GM04504 (cell line): Measurements from ENCODE around the gene GAS5.
"Not testable (repeated sequence)": the region's sequence is repeated elsewhere in the genome, so short reads cannot be mapped to it uniquely, and the experiment has no call there.

Source experiments
- DNase-seq: peaks from one replicate; pipeline ENCODE4 v3.0.0-alpha.2; 2012; ENCODE audit warnings: low read depth

GAS5 gene

DNA sequence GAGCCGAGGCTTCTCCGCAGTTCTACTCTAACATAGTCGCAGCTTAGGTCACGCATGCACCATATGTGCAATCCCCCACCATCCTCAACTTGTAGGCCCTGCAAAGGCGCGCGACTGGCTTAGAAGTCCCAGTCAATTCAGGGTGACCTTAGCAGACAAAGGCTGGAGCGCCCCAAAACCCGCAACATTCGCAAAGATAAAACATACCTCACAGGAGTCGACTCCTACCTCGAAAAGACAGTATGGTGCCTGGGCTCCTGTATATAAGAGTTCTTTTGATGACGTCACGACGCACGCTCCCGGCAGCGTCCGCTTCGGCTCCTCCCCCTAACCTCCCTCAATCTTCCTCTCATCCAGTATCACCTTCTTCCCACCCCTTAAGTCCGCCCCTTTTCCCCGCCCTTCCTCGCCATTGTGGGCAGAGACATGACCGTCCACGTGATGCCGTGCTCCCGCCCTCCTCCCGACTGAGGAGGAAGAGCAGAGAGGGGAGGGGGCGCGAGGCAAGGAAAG lies at the start of gene GAS5:
TSS of gene GAS5 (minus strand) at position 237 of the 513 bp plus-strand sequence.
- peak; percentile 98 for DNase-seq

DNA sequence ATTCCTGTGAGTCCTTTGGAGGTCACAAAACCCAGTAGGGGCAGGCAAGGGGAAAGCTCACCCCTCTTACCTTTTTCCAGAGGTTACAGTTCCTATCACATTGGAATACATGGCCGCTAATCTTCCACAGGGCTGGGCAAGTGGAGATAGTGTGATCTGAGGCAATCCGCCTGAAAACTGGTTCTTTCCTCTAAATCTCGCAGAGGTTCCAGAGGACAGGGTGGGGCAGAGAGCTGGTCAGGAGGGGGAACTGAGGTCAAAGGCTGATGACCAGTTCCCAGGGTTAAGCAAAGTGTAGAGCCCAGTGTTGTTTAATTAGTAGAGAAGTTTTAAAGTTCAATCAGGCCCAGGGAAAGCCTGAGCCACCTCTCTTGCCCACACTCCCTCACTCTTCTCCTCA lies 49.4 kb upstream of the GAS5 start, which contains the start of gene SERPINC1:
TSS of gene SERPINC1 (minus strand) at position 179 of the 400 bp plus-strand sequence. CDS start at position 111, 68 bp downstream.
- no peak for DNase-seq

- no peak for DNase-seq
Observed at GRCh38 chr1:173916667-173917066, 48.9 kb upstream of the GAS5 start.

DNA sequence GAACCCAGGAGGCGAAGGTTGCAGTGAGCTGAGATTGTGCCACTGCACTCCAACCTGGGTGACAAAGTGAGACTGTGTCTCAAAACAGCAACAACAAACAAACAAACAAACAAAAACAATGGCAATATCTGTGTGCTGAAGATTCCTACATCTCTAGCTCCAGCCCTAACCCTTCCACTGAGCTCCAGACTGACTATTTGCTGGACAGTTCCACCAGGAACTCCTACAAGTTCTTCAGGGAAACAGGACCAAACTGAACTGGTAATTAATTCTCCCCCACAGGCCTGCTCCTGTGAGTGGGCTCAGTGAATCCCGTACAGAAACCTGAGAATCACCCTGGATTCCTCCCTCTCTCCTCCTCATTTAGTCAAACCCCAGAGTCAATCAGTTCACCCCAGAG lies 47.8 kb upstream of the GAS5 start:
- no peak for DNase-seq

DNA sequence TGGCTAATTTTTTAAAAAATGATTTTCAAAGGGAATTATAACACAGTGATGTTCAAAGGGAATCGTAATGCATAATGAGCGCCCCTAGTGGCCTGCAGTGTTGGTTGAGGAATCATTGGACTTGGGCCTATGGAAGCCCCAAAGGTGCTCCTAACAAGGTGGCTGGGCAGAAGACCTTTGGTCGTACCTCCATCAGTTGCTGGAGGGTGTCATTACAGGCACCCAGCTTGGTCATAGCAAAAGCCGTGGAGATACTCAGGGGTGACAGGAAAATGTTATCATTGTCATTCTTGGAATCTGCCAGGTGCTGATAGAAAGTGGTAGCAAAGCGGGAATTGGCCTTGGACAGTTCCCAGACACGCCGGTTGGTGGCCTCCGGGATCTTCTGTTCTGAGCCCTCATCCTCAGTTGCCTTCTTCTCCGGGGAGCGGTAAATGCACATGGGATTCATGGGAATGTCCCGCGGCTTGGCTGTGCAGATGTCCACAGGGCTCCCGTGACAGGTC lies 46.6 kb upstream of the GAS5 start:
- DNase-seq = no peak

- DNase-seq = no peak
Observed at GRCh38 chr1:173913111-173913510, 45.3 kb upstream of the GAS5 start.

GRCh38 chr1:173903827-173904531 lies 36.2 kb upstream of the GAS5 start:
- no peak for DNase-seq

DNA sequence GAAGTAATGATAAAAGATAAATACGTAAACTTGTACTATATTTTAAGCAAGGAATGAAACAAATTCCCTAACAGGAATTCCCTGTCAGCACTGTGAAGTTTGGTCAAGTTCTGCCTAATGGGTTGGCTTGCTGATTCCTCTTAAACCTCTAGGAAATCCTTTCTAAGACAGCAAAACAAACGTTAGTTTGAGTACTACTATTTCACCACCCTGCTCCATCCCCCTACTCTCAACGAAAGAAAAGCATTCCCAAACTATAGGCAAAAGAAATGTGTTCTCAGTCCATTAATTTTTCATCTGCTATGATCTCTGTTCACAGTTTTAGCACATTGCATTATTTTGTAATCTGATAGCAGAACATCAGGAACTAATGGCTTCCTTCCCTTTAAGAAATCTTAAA lies 33.2 kb upstream of the GAS5 start:
- DNase-seq = no peak

- DNase-seq = no peak
Observed at GRCh38 chr1:173900427-173900826, 32.6 kb upstream of the GAS5 start.

DNA sequence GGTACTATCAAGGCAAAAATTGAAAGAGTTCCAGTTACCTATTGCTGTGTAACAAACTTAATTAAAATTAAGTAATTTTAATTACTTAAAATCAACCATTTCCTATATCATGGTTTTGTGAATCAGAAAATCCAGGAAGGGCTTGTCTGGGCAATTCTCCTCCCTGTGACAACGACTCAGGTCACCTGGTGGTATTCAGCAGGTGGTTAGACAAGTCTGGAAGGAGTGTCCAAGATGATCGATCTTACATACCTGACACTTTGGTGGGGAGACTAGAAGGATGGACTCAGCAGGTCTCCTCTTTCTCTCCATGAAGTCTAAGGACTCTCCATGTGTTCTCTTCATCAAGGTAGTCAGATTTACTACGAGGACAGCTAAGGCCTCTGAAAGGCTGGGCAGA lies 26.4 kb upstream of the GAS5 start:
- no peak for DNase-seq

DNA sequence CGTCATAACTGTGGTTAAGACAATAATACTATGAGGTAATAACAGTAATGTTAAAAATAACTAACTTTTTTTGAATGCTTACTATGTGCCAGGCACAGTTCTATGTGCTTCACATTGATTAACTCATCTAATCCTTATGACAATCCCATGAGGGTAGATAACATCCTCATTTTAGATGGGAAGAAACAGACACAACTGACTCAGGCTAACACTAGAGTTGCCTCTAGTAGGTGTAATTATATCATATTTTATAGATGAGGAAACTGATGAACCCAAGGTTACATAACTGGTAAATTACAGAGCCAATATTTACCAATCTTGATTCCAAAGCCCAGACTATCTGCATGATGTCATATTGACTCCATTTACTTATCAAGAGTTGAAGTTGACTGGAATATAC lies 25.8 kb upstream of the GAS5 start:
- DNase-seq = no peak

DNA sequence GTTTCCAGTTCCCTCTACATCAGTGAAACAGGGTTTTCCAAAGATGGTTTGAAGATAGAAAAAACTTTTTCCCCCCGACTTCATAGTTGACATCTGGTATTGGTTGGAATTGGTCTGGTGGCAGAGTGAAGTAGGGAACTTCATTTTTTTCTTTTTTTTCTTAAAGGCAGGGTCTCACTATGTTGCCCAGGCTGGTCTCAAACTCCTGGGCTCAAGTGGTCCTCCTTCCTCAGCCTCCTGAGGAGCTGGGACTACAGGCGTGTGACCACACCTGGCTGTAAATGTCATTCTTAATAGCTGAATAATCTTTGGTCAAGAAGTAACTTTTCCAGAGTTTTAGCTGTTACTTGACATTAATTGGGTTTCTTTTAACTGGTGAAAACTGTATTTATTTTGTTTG lies 22.1 kb upstream of the GAS5 start:
- DNase-seq = no peak

GRCh38 chr1:173888749-173889148 lies 21.0 kb upstream of the GAS5 start:
- DNase-seq = no peak

GRCh38 chr1:173887627-173888026 lies 19.8 kb upstream of the GAS5 start:
- no peak for DNase-seq

DNA sequence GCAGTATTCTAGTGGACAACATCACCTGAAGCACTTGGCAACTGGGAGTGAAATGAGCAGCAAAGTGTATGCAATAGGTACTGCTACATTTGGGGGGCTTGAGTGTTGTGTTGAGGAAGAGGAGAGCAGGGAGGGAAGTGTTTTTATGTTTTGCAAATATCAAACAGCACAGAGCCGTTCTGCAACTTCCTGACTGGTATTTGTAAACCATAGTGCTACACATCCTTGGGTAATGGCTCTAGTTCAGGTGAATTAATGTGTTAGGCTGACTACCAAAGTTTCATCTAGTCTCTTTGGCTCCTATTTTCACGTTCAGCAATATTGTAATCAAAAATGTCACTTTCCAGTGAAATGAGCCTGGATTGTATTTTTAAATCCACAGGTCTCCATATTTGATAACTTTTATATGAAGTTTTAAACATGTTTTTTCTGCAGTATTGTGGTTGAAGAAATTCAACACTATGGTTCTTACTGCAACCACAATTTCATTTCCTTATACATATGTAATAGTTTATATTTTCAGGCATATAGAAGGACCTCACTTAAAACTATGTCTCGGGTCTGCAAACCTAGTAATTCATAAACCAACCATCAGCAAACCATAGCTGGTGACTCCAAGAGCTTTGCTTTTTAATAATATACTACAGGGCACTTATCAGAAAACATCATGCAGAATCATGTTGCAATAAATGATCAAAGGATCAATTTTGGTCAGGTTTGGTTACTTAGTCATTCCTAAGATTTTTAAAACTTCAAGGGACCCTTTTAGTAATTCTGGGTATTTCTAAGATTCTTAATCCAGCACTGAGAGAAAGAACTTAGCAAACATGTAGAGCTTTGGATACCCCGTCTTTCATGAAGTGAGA lies 19.2 kb upstream of the GAS5 start:
- DNase-seq = no peak

- no peak for DNase-seq
Observed at GRCh38 chr1:173884701-173885100, 16.9 kb upstream of the GAS5 start.

DNA sequence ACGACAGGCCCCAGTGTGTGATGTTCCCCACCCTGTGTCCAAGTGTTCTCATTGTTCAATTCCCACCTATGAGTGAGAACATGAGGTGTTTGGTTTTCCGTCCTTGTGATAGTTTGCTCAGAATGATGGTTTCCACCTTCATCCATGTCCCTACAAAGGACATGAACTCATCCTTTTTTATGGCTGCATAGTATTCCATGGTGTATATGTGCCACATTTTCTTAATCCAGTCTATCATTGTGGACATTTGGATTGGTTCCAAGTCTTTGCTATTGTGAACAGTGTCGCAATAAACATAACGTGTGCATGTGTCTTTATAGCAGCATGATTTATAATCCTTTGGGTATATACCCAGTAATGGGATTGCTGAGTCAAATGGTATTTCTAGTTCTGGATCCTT lies 13.3 kb upstream of the GAS5 start:
- DNase-seq = not testable (repeated sequence)

DNA sequence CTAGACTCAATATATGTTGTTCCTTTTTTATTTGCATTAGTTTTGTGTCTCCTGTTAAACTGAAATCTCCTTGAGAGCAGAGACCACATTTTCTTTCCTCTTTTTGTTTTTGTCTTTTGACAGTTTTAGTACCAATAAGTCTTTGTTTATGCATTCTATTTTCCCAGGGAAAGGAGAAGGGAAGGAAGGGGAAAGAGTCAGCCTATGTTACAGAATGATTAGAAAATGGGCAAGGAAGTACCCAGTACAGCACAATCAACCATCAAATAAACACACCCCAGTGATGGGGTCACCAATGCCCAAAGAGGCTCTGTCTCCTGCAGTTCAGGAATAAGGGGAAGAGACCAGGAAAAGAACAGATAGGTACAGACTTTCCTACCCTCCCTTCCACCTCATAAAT lies 10.5 kb upstream of the GAS5 start:
- no peak for DNase-seq

DNA sequence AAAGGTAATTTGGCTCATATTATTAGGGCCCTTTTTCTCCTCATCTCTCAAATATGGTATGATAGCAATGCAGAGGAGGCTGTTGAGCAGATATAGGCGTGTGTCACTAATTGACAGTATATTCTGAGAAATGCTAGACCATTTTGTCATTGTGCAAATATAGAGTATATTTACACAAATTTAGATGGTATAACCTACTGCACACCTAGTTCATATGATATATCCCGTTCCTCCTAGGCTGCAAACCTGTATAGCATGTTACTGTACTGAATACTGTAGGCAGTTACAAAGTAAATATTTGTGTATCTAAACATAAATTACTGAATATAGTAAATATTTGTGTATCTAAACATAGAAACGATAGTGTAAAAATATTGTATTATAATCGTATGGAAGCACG lies 8.9 kb upstream of the GAS5 start:
- no peak for DNase-seq

DNA sequence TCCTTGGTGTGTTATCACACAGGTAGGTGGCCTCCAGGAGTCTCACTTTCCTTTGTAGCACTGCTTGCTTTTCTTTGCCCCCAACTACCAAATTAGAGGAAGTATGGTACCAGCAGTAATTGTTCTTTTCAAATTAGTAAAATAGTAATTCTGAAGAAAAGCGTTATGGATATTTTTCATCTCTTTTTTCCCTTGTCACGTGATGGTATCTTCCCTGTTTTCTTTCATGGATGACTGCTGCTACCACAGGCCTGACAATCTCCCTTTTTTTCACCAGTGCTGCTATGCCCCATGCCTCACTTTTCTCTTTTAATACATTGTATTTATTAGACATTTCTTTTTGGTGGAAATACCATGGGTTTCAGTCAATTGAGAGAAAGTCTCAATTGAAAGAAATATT lies 3.7 kb upstream of the GAS5 start:
- no peak for DNase-seq

DNA sequence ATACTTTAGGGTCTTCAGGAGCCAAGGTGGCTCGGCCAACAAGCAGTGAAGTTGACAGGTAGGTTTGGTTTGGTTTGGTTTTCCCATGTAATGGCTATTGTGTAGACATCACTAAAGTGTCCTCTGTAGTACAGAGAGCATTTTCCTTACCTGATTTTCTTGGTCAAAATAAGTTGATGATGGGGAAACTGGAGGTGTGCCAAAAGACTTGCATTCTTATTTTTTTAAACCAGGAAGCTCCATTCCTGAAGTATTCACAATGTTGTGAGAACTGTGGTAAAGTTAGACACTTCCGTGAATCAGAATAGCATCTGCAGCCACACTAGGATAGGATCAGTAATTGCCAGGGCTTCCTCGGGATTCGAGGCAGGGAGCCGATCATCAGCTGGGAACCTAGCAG lies 3.3 kb upstream of the GAS5 start:
- DNase-seq = no peak

GRCh38 chr1:173870252-173871075 lies 2.7 kb upstream of the GAS5 start:
- no peak for DNase-seq
